ENCODE data around the gene WASHC4. TPM values are rescaled to one million over a fixed set of nuclear protein-coding genes. Genes with fewer than 3 reads are reported as not detected.

Gene WASHC4
- total RNA-seq, 1 experiment from 2014 or later, result 41.2 TPM

DNA sequence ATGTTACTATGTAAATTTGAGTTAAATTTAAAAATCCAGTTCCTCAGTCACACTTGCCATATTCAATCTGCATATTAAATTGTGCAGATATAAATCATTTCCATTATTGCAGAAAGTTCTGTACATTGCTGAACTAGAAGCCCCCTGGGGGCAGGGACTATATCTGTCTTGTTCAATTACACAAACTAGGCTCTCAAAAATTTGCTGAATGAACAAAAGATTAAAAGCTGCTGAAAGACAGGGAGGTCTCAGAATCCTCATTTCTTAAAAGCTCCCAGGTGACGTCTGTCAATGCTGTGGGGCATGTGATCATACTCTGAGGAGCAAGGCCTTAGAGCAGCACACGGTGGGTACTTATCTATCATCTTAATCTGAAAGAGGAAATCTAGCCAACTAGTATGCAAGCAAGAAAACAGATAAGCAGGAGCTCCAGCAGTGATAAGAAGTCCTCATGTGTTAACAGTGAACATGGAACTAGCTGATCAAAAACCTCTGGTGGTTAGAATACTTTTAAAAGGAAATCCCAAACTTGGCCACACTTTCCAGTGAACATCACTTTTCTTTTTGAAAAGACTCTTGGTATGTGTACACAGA lies 68.0 kb downstream of the WASHC4 start:
- H3K14ac ChIP-seq (ENCODE audit: insufficient read depth, low read length), result no peak overlapping the region
- WGBS (ENCODE audit: extremely low coverage, insufficient read length, low lambda C conversion rate), result no CpG with 5 or more reads among the region's 2 CpGs

More for the DNA sequence above, 68.0 kb downstream of the WASHC4 start:
- no peak overlapping the region for H2BK5ac ChIP-seq (ENCODE audit: insufficient read length, low read length)
- no peak overlapping the region for H2AFZ ChIP-seq (ENCODE audit: low read length)
- no peak overlapping the region for H4K91ac ChIP-seq (ENCODE audit: insufficient read length, low read depth, low read length)
- H4K5ac ChIP-seq (ENCODE audit: insufficient read length, low read depth, low read length), result no peak overlapping the region
- H3K56ac ChIP-seq (ENCODE audit: insufficient read length, low read depth, low read length), result no peak overlapping the region
- no peak overlapping the region for H3K18ac ChIP-seq (ENCODE audit: insufficient read length, low read depth, low read length)
- no peak overlapping the region for H3T11ph ChIP-seq (ENCODE audit: low read length)
- no peak overlapping the region for H2BK20ac ChIP-seq (ENCODE audit: low read depth, low read length, poor library complexity, severe bottlenecking)
- Mint-ChIP-seq H3K27me3 (ENCODE audit: low read depth) (no peaks in the 10 kb centered on the region), H3K27ac (0 out of 7 replicates have a peak overlapping the region, but pooled peaks of 1 of the 3 experiments have one; percentile 44), H3K9me3 (peaks cover 8 to 10% of the 10 kb centered on the region in 2 experiments; a peak in 4 of 5 replicates), H3K4me3 (no peak overlapping the region), H3K4me1 (no peaks in the 10 kb centered on the region), H3K36me3 (ENCODE audit: insufficient read depth in 1 of 3, low read depth in 3 of 3) (peaks cover 20 to 36% (median 29%) of the 10 kb centered on the region in 3 experiments)
- H3K79me2 ChIP-seq (ENCODE audit: insufficient read depth, low read length), result no peaks in the 10 kb centered on the region
- H3K9ac ChIP-seq (ENCODE audit: extremely low read depth, insufficient read length, low read length), result no peak overlapping the region
- H2BK15ac ChIP-seq (ENCODE audit: low read depth, low read length), result no peak overlapping the region
- H3K23ac ChIP-seq (ENCODE audit: insufficient read length, low read depth, low read length), result no peak overlapping the region
- no peak overlapping the region for H2BK120ac ChIP-seq (ENCODE audit: low read depth, low read length, poor library complexity, severe bottlenecking)
- H3K4me1 ChIP-seq (ENCODE audit: insufficient read depth, low read length), result no peaks in the 10 kb centered on the region
- no peaks in the 10 kb centered on the region for H3K23me2 ChIP-seq (ENCODE audit: insufficient read length, low read depth, low read length, poor library complexity, severe bottlenecking)
- H4K20me1 ChIP-seq (ENCODE audit: control insufficient read depth, insufficient read depth, insufficient read length), result no peaks in the 10 kb centered on the region
- no peaks in the 10 kb centered on the region for H3K79me1 ChIP-seq (ENCODE audit: insufficient read depth, low read depth, low read length, poor library complexity, severe bottlenecking)
- no peaks in the 10 kb centered on the region for H3K9me3 ChIP-seq (ENCODE audit: control insufficient read depth, low read depth, low read length)
- H3K4me2 ChIP-seq (ENCODE audit: insufficient read depth, insufficient read length, low read length), result no peak overlapping the region
- H2AK5ac ChIP-seq (ENCODE audit: insufficient read length, low read length), result no peak overlapping the region
- no peaks in the 10 kb centered on the region for H3K27me3 ChIP-seq (ENCODE audit: insufficient read depth, low read length)
- H3K27ac ChIP-seq (ENCODE audit: insufficient read length, low read depth, low read length), result no peak overlapping the region
- TF ChIP-seq, protein P1, sequence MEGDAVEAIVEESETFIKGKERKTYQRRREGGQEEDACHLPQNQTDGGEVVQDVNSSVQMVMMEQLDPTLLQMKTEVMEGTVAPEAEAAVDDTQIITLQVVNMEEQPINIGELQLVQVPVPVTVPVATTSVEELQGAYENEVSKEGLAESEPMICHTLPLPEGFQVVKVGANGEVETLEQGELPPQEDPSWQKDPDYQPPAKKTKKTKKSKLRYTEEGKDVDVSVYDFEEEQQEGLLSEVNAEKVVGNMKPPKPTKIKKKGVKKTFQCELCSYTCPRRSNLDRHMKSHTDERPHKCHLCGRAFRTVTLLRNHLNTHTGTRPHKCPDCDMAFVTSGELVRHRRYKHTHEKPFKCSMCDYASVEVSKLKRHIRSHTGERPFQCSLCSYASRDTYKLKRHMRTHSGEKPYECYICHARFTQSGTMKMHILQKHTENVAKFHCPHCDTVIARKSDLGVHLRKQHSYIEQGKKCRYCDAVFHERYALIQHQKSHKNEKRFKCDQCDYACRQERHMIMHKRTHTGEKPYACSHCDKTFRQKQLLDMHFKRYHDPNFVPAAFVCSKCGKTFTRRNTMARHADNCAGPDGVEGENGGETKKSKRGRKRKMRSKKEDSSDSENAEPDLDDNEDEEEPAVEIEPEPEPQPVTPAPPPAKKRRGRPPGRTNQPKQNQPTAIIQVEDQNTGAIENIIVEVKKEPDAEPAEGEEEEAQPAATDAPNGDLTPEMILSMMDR (conservative IDR thresholded peaks at IDR 0.05), result no peak
- no peak overlapping the region for H4K8ac ChIP-seq (replicated peaks; ENCODE audit: insufficient read length, low read depth, low read length)
- no peak overlapping the region for H2BK12ac ChIP-seq (ENCODE audit: insufficient read length, low read depth, low read length)
- H3K4ac ChIP-seq (ENCODE audit: low read depth, low read length), result no peak overlapping the region
- no peak for DNase-seq
